DMS53 (cell line): ENCODE results near the gene ISOC2.

ENCODE experiments used
- DNase-seq: peaks from one replicate; lab custom pipeline; 2025; lab: John Stamatoyannopoulos, UW

ISOC2 gene

GRCh38 chr19:55477905-55478304, 16.5 kb upstream of the ISOC2 start:
- DNase-seq, result no peak

- peak; percentile 99 for DNase-seq
These were observed 14.8 kb upstream of the ISOC2 start, which contains the start of gene ZNF628 for GRCh38 chr19:55476100-55476775. Gene ZNF628 (plus strand): TSS chr19:55476617. CDS start chr19:55479911, 3,294 bp downstream.

- no peak for DNase-seq
These were observed 13.1 kb upstream of the ISOC2 start for GRCh38 chr19:55474269-55475265.

GRCh38 chr19:55473225-55474012, 12.0 kb upstream of the ISOC2 start:
- no peak for DNase-seq

- peak; percentile 45 for DNase-seq
These were observed 11.0 kb upstream of the ISOC2 start for GRCh38 chr19:55472463-55472862.

GRCh38 chr19:55471266-55471665, 9.8 kb upstream of the ISOC2 start:
- no peak for DNase-seq

- peak; percentile 65 for DNase-seq
These were observed 6.6 kb upstream of the ISOC2 start for GRCh38 chr19:55468054-55468393.

GRCh38 chr19:55467236-55468053, 6.0 kb upstream of the ISOC2 start:
- peak; percentile 65 for DNase-seq

GRCh38 chr19:55466241-55466614, 4.8 kb upstream of the ISOC2 start:
- no peak for DNase-seq

GRCh38 chr19:55465460-55466240, 4.2 kb upstream of the ISOC2 start:
- peak; percentile 27 for DNase-seq

GRCh38 chr19:55464662-55465054, 3.2 kb upstream of the ISOC2 start, which contains the start of gene C19orf85:
Gene C19orf85 (minus strand): TSS chr19:55464751. CDS start chr19:55464554, 197 bp downstream.
- DNase-seq, result no peak

GRCh38 chr19:55464039-55464661, 2.7 kb upstream of the ISOC2 start:
- DNase-seq, result no peak

- peak; percentile 24 for DNase-seq
These were observed 2.2 kb upstream of the ISOC2 start for GRCh38 chr19:55463583-55464031.

- peak; percentile 28 for DNase-seq
These were observed 1.3 kb upstream of the ISOC2 start for GRCh38 chr19:55462722-55463121.

GRCh38 chr19:55461974-55462626, 658 bp upstream of the ISOC2 start:
- DNase-seq, result peak; percentile 63

GRCh38 chr19:55460670-55461258, 678 bp downstream of the ISOC2 start:
- DNase-seq, result peak; percentile 66

- peak; percentile 43 for DNase-seq
These were observed 1.3 kb downstream of the ISOC2 start for GRCh38 chr19:55459950-55460657.

GRCh38 chr19:55459551-55459949, 1.9 kb downstream of the ISOC2 start:
- DNase-seq, result no peak
